ENCODE results near the gene CCSER1. TPM values are rescaled to one million over a fixed set of nuclear protein-coding genes. Genes with fewer than 3 reads are reported as not detected.

Gene CCSER1
- polyA plus RNA-seq, 5 donors, result 1.7 to 5.2 (median 2.7) TPM

GRCh38 chr4:90189946-90190345, 62.8 kb downstream of the CCSER1 start:
- no peak for DNase-seq

GRCh38 chr4:90190525-90190924, 63.3 kb downstream of the CCSER1 start:
- DNase-seq, result no peak

GRCh38 chr4:90198086-90198847, 71.1 kb downstream of the CCSER1 start:
- no peak for DNase-seq

- DNase-seq, result no peak
Observed at GRCh38 chr4:90207887-90208454, 80.8 kb downstream of the CCSER1 start.

GRCh38 chr4:90209922-90210321, 82.7 kb downstream of the CCSER1 start:
- no peak for DNase-seq

GRCh38 chr4:90211174-90211573, 84.0 kb downstream of the CCSER1 start:
- no peak for DNase-seq

GRCh38 chr4:90215286-90215685, 88.1 kb downstream of the CCSER1 start:
- no peak for DNase-seq

GRCh38 chr4:90219822-90220221, 92.6 kb downstream of the CCSER1 start:
- no peak for DNase-seq

- no peak for DNase-seq
Observed at GRCh38 chr4:90220459-90220858, 93.3 kb downstream of the CCSER1 start.

- DNase-seq, result no peak
Observed at GRCh38 chr4:90226734-90227133, 99.5 kb downstream of the CCSER1 start.

GRCh38 chr4:90227177-90227576, 100.0 kb downstream of the CCSER1 start:
- DNase-seq, result no peak

GRCh38 chr4:90234916-90235547, 107.8 kb downstream of the CCSER1 start:
- DNase-seq, result no peak

- no peak for DNase-seq
Observed at GRCh38 chr4:90237751-90238530, 110.7 kb downstream of the CCSER1 start.

- DNase-seq, result no peak
Observed at GRCh38 chr4:90240333-90240732, 113.1 kb downstream of the CCSER1 start.

- DNase-seq, result no peak
Observed at GRCh38 chr4:90241008-90241407, 113.8 kb downstream of the CCSER1 start.

- no peak for DNase-seq
Observed at GRCh38 chr4:90245837-90246236, 118.6 kb downstream of the CCSER1 start.

GRCh38 chr4:90246816-90247215, 119.6 kb downstream of the CCSER1 start:
- no peak for DNase-seq

- DNase-seq, result no peak
Observed at GRCh38 chr4:90254357-90254756, 127.2 kb downstream of the CCSER1 start.

- DNase-seq, result no peak
Observed at GRCh38 chr4:90274175-90274574, 147.0 kb downstream of the CCSER1 start.

GRCh38 chr4:90280954-90281353, 153.8 kb downstream of the CCSER1 start:
- no peak for DNase-seq

- DNase-seq, result no peak
Observed at GRCh38 chr4:90281541-90282355, 154.6 kb downstream of the CCSER1 start.

GRCh38 chr4:90290345-90290744, 163.2 kb downstream of the CCSER1 start:
- DNase-seq, result no peak

Data from right lung (tissue), 5 donors.